ENCODE data around the gene INTS14.

The INTS14 gene

GRCh38 chr15:65529762-65530317 is 81.1 kb downstream of the INTS14 start:
- DNase-seq = no peak
